OCI-LY1 (cell line): ENCODE data around the gene CDHR3.
"Not testable (repeated sequence)": the region's sequence is repeated elsewhere in the genome, so short reads cannot be mapped to it uniquely, and the experiment has no call there.

ENCODE experiments used
- H2AFZ ChIP-seq: fragments of 200-600 bp; sonication (generic), shearing (Covaris generic); 2 replicates; pipeline ENCODE4 v1.6.0; 2014; ENCODE audit warnings: antibody characterized with exemption, mild to moderate bottlenecking, low read length
- H3F3A ChIP-seq: fragments of 200-600 bp; sonication (generic), shearing (Covaris generic); 2 replicates; pipeline ENCODE4 v1.6.0; 2014; ENCODE audit warnings: mild to moderate bottlenecking, antibody characterized with exemption, low read length, moderate library complexity; ENCODE audit not compliant: insufficient read depth
- H3K27ac ChIP-seq: fragments of 200-600 bp; sonication (generic); 2 replicates; pipeline ENCODE4 v1.5.1; 2014; ENCODE audit warnings: low read length, mixed run types, mild to moderate bottlenecking, low read depth; ENCODE audit not compliant: poor library complexity, severe bottlenecking
- H3K27me3 ChIP-seq: fragments of 200-600 bp; sonication (generic); 2 replicates; pipeline ENCODE4 v1.6.0; 2014; ENCODE audit warnings: antibody characterized with exemption, mild to moderate bottlenecking, low read length, moderate library complexity; ENCODE audit not compliant: insufficient read depth
- H3K36me3 ChIP-seq: fragments of 200-600 bp; sonication (generic); 2 replicates; pipeline ENCODE4 v1.6.1; 2014; ENCODE audit warnings: mild to moderate bottlenecking, antibody characterized with exemption, low read length, moderate library complexity, mixed read lengths; ENCODE audit not compliant: insufficient read depth
- H3K4me1 ChIP-seq: fragments of 200-600 bp; sonication (generic); 2 replicates; pipeline ENCODE4 v1.5.1; 2014; ENCODE audit warnings: mild to moderate bottlenecking, low read length, moderate library complexity; ENCODE audit not compliant: insufficient read depth, severe bottlenecking
- H3K4me2 ChIP-seq: fragments of 200-600 bp; sonication (generic), shearing (Covaris generic); 2 replicates; pipeline ENCODE4 v1.6.1; 2014; ENCODE audit warnings: low read length
- H3K4me3 ChIP-seq: fragments of 200-600 bp; sonication (generic); 2 replicates; pipeline ENCODE4 v1.5.1; 2014; ENCODE audit warnings: low read length, low read depth, mild to moderate bottlenecking, mixed read lengths; ENCODE audit not compliant: poor library complexity, severe bottlenecking
- H3K79me2 ChIP-seq: fragments of 200-600 bp; shearing (Covaris generic); 2 replicates; pipeline ENCODE4 v1.6.1; 2016; ENCODE audit warnings: mixed run types, low read length, mixed read lengths; ENCODE audit not compliant: insufficient read depth
- H3K9ac ChIP-seq: fragments of 200-600 bp; sonication (generic), shearing (Covaris generic); 2 replicates; pipeline ENCODE4 v1.6.1; 2014; ENCODE audit warnings: mild to moderate bottlenecking, low read length, mixed read lengths
- H3K9me2 ChIP-seq: fragments of 200-600 bp; sonication (generic), shearing (Covaris generic); 2 replicates; pipeline ENCODE4 v1.6.1; 2014; ENCODE audit warnings: low read depth, mild to moderate bottlenecking, low read length, mixed read lengths
- H3K9me3 ChIP-seq: fragments of 200-600 bp; shearing (Covaris generic); 2 replicates; pipeline ENCODE4 v1.6.1; 2014; ENCODE audit warnings: low read length, mixed read lengths
- H4K20me1 ChIP-seq: fragments of 200-600 bp; sonication (generic), shearing (Covaris generic); 2 replicates; pipeline ENCODE4 v1.6.0; 2016; ENCODE audit warnings: mild to moderate bottlenecking, low read length; ENCODE audit not compliant: insufficient read depth
- EZH2 ChIP-seq: fragments of 200-600 bp; sonication (generic), shearing (Covaris generic); IDR thresholded peaks from 2 replicates; pipeline ENCODE4 v1.8.0; 2017; ENCODE audit warnings: borderline replicate concordance, mixed run types, mild to moderate bottlenecking, antibody characterized with exemption, low read length, moderate library complexity, mixed read lengths
- TF ChIP-seq, protein P1 (sequence below): fragments of 200-600 bp; sonication (generic), shearing (Covaris generic); IDR thresholded peaks from 2 replicates; pipeline ENCODE4 v1.5.1; 2017; ENCODE audit warnings: mild to moderate bottlenecking, antibody characterized with exemption, low read length, moderate library complexity, mixed read lengths

Gene CDHR3

DNA sequence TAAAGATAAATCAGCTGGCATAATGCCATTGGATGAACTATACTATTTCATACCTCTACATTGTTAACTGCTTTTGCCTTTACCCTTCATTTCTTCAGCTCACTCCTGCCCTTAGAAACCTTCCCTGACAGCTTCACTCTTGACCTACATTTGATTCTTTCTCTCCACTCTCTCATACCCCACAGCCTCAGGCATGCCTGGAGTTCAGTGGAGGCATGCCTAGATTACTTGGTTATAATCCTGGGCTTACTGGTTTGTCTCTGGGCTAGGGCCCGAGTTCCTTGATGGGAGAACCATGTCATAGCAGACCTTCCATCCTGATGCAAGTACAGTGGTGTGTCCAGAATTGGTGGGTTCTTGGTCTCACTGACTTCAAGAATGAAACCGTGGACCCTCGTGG, 8.4 kb upstream of the CDHR3 start:
- Histone ChIP-seq H3K9me3 (peaks cover 12% of the 10 kb centered on the region), H3K4me3 (no peak overlapping the region), H2AFZ (no peak overlapping the region), H3F3A (no peaks in the 10 kb centered on the region), H3K27ac (no peak overlapping the region), H4K20me1 (no peaks in the 10 kb centered on the region), H3K9me2 (peaks cover 2% of the 10 kb centered on the region; the same call in 1 of the 2 replicates), H3K9ac (no peak overlapping the region), H3K27me3 (no peaks in the 10 kb centered on the region; the same call in 1 of the 2 replicates), H3K36me3 (no peaks in the 10 kb centered on the region), H3K4me2 (no peak overlapping the region), H3K4me1 (no peaks in the 10 kb centered on the region), H3K79me2 (no peaks in the 10 kb centered on the region)
- TF ChIP-seq, protein P1, sequence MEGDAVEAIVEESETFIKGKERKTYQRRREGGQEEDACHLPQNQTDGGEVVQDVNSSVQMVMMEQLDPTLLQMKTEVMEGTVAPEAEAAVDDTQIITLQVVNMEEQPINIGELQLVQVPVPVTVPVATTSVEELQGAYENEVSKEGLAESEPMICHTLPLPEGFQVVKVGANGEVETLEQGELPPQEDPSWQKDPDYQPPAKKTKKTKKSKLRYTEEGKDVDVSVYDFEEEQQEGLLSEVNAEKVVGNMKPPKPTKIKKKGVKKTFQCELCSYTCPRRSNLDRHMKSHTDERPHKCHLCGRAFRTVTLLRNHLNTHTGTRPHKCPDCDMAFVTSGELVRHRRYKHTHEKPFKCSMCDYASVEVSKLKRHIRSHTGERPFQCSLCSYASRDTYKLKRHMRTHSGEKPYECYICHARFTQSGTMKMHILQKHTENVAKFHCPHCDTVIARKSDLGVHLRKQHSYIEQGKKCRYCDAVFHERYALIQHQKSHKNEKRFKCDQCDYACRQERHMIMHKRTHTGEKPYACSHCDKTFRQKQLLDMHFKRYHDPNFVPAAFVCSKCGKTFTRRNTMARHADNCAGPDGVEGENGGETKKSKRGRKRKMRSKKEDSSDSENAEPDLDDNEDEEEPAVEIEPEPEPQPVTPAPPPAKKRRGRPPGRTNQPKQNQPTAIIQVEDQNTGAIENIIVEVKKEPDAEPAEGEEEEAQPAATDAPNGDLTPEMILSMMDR: no peak
- TF ChIP-seq EZH2: no peak

DNA sequence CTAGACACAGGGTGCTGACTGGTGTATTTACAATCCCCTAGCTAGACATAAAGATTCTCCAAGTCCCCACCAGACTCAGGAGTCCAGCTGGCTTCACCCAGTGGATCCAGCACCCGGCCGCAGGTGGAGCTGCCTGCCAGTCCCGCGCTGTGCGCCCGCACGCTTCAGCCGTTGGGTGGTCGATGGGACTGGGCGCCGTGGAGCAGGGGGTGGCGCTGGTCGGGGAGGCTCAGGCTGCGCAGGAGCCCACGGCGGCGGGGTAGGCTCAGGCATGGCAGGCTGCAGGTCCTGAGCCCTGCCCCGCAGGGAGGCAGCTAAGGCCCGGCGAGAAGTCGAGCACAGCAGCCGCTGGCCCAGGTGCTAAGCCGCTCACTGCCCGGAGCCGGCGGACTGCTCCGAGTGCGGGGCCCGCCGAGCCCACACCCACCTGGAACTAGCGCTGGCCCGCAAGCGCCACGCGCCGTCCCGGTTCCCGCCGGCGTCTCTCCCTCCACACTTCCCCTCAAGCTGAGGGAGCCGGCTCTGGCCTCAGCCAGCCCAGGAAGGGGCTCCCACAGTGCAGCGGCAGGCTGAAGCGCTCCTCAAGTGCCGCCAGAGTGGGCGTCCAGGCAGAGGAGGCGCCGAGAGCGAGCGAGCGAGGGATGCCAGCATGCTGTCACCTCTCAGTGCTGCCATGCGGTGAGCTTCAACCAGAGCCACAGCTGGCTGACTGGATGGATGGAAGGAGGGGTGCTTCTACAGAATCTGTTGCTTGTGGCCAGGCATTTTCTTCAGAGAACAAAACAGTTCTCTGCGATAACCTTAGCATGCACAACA, 7.2 kb upstream of the CDHR3 start:
- not testable (repeated sequence) for H3K27me3 ChIP-seq, H4K20me1 ChIP-seq, H3K9ac ChIP-seq, H3K4me3 ChIP-seq, H3K36me3 ChIP-seq, H3K27ac ChIP-seq, H3F3A ChIP-seq, H3K4me1 ChIP-seq, H3K79me2 ChIP-seq, H2AFZ ChIP-seq, H3K9me2 ChIP-seq, H3K4me2 ChIP-seq
- peaks cover 11% of the 10 kb centered on the region for H3K9me3 ChIP-seq

DNA sequence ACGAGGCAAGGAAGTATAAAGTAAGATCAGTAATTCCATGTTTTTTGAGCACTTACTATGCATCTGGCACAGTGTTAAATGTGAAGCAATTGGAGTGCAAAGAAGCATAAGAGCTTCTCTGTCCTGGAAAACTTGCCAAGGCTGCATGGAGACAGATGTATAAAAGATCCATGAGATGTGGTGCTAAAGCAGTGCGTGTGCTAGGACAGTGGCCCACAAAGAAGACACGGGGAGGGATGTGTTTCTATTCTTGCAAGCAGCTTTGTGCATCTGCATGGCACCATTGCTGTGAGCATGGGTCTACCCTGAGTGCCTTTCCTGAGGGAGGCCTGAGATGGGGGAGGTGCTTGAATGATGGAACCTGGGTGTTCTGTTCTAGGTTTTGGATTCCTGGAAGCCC, 5.1 kb upstream of the CDHR3 start:
- Histone ChIP-seq H3K9ac (no peak overlapping the region), H4K20me1 (no peaks in the 10 kb centered on the region), H3K79me2 (no peaks in the 10 kb centered on the region), H3F3A (no peaks in the 10 kb centered on the region), H3K4me2 (no peak overlapping the region), H3K4me1 (no peaks in the 10 kb centered on the region), H3K27ac (no peak overlapping the region), H3K27me3 (no peaks in the 10 kb centered on the region; the same call in 1 of the 2 replicates), H3K4me3 (no peak overlapping the region), H3K9me2 (peaks cover 2% of the 10 kb centered on the region; the same call in 1 of the 2 replicates), H2AFZ (no peak overlapping the region), H3K36me3 (no peaks in the 10 kb centered on the region), H3K9me3 (no peaks in the 10 kb centered on the region)
- TF ChIP-seq, protein P1: no peak
- TF ChIP-seq EZH2: no peak

DNA sequence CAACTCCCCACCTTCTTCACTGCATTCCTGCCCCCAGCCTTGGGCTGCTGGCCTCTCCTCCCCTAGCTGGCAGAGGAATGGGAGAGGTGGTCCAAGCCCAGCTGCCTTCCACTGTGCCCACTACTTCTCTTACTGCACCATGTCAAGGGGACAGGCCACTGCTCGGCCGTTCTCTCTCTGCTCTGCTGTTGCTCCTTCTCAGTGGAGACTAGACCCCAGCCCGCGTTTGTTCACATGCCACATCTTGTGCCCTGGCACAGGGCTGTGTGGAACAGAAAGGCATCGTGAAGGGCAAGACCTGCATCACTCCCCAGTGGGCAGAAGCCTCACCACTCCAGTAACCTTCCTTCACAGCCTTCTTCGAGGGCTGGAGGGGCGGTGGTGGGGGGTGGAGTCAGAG, 711 bp upstream of the CDHR3 start:
- Histone ChIP-seq H3K4me3 (no peak overlapping the region), H2AFZ (no peak overlapping the region), H3K36me3 (no peaks in the 10 kb centered on the region), H3F3A (no peaks in the 10 kb centered on the region), H3K27ac (no peak overlapping the region), H3K4me1 (no peaks in the 10 kb centered on the region), H4K20me1 (no peaks in the 10 kb centered on the region), H3K9me2 (no peaks in the 10 kb centered on the region), H3K27me3 (no peaks in the 10 kb centered on the region; the same call in 1 of the 2 replicates), H3K79me2 (no peaks in the 10 kb centered on the region), H3K9me3 (no peaks in the 10 kb centered on the region), H3K9ac (no peak overlapping the region), H3K4me2 (no peak overlapping the region)
- TF ChIP-seq EZH2: no peak
- TF ChIP-seq, protein P1: no peak
